ENCODE data around the gene EIF6.

The EIF6 gene

GRCh38 chr20:35295674-35296073 lies 11.1 kb upstream of the EIF6 start:
- in situ Hi-C loops (cut with MboI; ENCODE audit: low sequenced_read_pairs): no loop called here

- in situ Hi-C loops (cut with MboI; ENCODE audit: low sequenced_read_pairs): no loop called here
Observed at GRCh38 chr20:35295058-35295457, 10.5 kb upstream of the EIF6 start.

GRCh38 chr20:35294293-35294685 lies 9.7 kb upstream of the EIF6 start:
- in situ Hi-C loops (cut with MboI; ENCODE audit: low sequenced_read_pairs): no loop called here

GRCh38 chr20:35293303-35294292 lies 9.0 kb upstream of the EIF6 start:
- in situ Hi-C loops (cut with MboI; ENCODE audit: low sequenced_read_pairs): no loop called here

GRCh38 chr20:35292504-35293285 lies 8.1 kb upstream of the EIF6 start:
- in situ Hi-C loops (cut with MboI; ENCODE audit: low sequenced_read_pairs): no loop called here

GRCh38 chr20:35291654-35292503 lies 7.3 kb upstream of the EIF6 start, which contains the start of gene FAM83C:
Gene FAM83C, minus strand, starts transcription at chr20:35292425. Its CDS starts 121 bp downstream, at chr20:35292304.
- in situ Hi-C loops (cut with MboI; ENCODE audit: low sequenced_read_pairs): no loop called here

GRCh38 chr20:35290887-35291417 lies 6.4 kb upstream of the EIF6 start:
- in situ Hi-C loops (cut with MboI; ENCODE audit: low sequenced_read_pairs): no loop called here

- in situ Hi-C loops (cut with MboI; ENCODE audit: low sequenced_read_pairs): no loop called here
Observed at GRCh38 chr20:35290186-35290886, 5.8 kb upstream of the EIF6 start.

GRCh38 chr20:35288325-35289060 lies 3.9 kb upstream of the EIF6 start:
- in situ Hi-C loops (cut with MboI; ENCODE audit: low sequenced_read_pairs): no loop called here

- in situ Hi-C loops (cut with MboI; ENCODE audit: low sequenced_read_pairs): no loop called here
Observed at GRCh38 chr20:35287509-35288324, 3.1 kb upstream of the EIF6 start.

GRCh38 chr20:35286899-35287508 lies 2.4 kb upstream of the EIF6 start:
- in situ Hi-C loops (cut with MboI; ENCODE audit: low sequenced_read_pairs): no loop called here

GRCh38 chr20:35286077-35286898 lies 1.7 kb upstream of the EIF6 start:
- in situ Hi-C loops (cut with MboI; ENCODE audit: low sequenced_read_pairs): no loop called here

- in situ Hi-C loops (cut with MboI; ENCODE audit: low sequenced_read_pairs): no loop called here
Observed at GRCh38 chr20:35285806-35286076, 1.2 kb upstream of the EIF6 start.

GRCh38 chr20:35284992-35285805 lies 627 bp upstream of the EIF6 start:
- in situ Hi-C loops (cut with MboI; ENCODE audit: low sequenced_read_pairs): no loop called here

GRCh38 chr20:35283441-35284266 lies 918 bp downstream of the EIF6 start:
- in situ Hi-C loops (cut with MboI; ENCODE audit: low sequenced_read_pairs): no loop called here

Measured in HL-60/S4 treated with phorbol 12-myristate 13-acetate at 8.2 ng/mL for 4 days and 3 days (cell line).